ENCODE results near the gene ZBTB38. TPM values are rescaled to one million over a fixed set of nuclear protein-coding genes. Genes with fewer than 3 reads are reported as not detected.

ZBTB38 gene
- total RNA-seq, 6 experiments from 2014 or later: 146 to 172 (median 158) TPM

DNA sequence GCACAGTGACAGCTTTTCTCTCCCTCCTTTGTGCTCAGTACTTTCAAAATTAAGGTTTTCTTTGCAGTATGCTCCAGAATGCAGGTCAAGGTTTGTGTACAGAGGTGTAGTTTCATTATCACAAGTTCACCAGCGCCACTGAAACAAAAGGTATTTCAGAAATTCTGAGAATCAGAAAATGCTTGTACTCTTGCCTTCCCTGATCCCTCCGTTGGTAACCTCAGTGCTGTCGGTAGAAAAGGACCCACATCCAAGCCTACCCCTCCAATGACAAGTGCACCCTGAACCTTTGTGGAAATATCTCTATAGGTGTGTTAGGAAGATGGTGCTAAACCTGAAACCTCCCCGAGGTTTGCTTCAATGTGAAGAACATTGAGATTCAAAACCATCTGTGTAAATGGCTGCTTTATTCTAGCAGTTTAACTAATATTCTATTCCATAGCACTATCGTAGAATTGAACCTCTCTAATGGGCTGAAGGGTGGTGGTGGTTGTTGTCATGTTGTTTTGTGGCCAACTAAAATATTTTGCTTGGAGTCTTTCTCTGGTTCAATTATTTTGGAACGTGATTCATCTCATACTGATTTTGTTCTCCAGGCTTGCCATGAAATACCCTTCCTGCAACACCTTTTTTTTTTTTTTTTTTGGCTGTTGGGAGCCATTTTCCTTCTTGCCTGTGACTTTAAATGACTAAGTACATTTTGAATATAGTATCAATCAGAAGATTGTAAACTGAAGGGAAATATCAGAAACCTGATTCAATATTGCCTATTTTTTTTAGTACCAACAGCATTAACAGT, 20.7 kb downstream of the ZBTB38 start:
- Mint-ChIP-seq H3K27me3 (ENCODE audit: insufficient read depth) (no peaks in the 10 kb centered on the region), H3K9me3 (no peaks in the 10 kb centered on the region), H3K36me3 (ENCODE audit: low read depth) (peaks cover 62% of the 10 kb centered on the region), H3K4me3 (no peak overlapping the region), H3K4me1 (ENCODE audit: low read depth) (peaks cover 84% of the 10 kb centered on the region), H3K27ac (peak overlapping the region; percentile 75)
- DNase-seq: no peak
- TF ChIP-seq, protein P1, sequence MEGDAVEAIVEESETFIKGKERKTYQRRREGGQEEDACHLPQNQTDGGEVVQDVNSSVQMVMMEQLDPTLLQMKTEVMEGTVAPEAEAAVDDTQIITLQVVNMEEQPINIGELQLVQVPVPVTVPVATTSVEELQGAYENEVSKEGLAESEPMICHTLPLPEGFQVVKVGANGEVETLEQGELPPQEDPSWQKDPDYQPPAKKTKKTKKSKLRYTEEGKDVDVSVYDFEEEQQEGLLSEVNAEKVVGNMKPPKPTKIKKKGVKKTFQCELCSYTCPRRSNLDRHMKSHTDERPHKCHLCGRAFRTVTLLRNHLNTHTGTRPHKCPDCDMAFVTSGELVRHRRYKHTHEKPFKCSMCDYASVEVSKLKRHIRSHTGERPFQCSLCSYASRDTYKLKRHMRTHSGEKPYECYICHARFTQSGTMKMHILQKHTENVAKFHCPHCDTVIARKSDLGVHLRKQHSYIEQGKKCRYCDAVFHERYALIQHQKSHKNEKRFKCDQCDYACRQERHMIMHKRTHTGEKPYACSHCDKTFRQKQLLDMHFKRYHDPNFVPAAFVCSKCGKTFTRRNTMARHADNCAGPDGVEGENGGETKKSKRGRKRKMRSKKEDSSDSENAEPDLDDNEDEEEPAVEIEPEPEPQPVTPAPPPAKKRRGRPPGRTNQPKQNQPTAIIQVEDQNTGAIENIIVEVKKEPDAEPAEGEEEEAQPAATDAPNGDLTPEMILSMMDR (IDR thresholded peaks at IDR 0.05): no peak

DNA sequence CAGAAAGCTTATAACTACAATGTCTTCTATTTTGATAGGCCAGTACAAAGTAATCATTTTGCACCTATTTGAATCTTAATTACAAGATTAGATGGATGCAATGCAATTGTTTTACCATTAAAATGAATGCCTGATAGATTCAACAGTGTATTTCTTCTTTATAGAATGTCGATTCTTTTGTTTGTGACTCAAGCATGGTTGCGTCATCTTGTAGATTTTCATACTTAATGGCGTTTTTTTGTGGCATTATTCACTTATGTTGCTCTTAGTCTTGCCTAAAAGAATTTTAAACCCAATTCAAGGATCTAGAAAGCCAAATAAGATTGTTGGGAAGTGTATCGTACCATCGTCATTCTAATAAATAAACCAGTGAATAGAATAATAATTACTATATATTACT, 21.4 kb downstream of the ZBTB38 start:
- DNase-seq: no peak
- peak overlapping the region; percentile 75 for H3K27ac Mint-ChIP-seq
- peaks cover 78% of the 10 kb centered on the region for H3K4me1 Mint-ChIP-seq (ENCODE audit: low read depth)
- no peak overlapping the region for H3K4me3 Mint-ChIP-seq
- TF ChIP-seq, protein P1 (IDR thresholded peaks at IDR 0.05): no peak
- H3K36me3 Mint-ChIP-seq (ENCODE audit: low read depth): peaks cover 63% of the 10 kb centered on the region
- no peaks in the 10 kb centered on the region for H3K9me3 Mint-ChIP-seq
- no peaks in the 10 kb centered on the region for H3K27me3 Mint-ChIP-seq (ENCODE audit: insufficient read depth)

DNA sequence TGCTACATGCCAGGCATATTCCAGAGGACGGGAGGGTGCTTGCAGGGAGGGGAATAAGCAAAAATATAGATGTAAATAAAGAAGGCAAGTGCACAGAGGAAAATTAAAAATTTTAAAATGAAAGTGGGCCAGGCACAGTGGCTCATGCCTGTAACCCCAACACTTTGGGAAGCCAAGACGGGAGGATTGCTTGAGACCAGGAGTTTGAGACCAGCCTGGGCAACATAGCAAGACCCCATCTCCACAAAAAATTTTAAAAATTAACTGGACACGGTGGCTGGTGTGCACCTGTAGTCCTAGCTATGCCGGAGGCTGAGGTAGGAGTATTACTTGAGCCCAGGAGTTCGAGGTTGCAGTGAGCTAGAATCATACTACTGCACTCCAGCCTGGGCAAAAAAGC, 22.4 kb downstream of the ZBTB38 start:
- TF ChIP-seq, protein P1 (IDR thresholded peaks at IDR 0.05): no peak
- Mint-ChIP-seq H3K4me1 (ENCODE audit: low read depth) (peaks cover 67% of the 10 kb centered on the region), H3K4me3 (no peak overlapping the region), H3K36me3 (ENCODE audit: low read depth) (peaks cover 70% of the 10 kb centered on the region), H3K27ac (peak overlapping the region; percentile 11; the same call in 1 of the 2 replicates), H3K27me3 (ENCODE audit: insufficient read depth) (no peaks in the 10 kb centered on the region), H3K9me3 (no peaks in the 10 kb centered on the region)
- no peak for DNase-seq

DNA sequence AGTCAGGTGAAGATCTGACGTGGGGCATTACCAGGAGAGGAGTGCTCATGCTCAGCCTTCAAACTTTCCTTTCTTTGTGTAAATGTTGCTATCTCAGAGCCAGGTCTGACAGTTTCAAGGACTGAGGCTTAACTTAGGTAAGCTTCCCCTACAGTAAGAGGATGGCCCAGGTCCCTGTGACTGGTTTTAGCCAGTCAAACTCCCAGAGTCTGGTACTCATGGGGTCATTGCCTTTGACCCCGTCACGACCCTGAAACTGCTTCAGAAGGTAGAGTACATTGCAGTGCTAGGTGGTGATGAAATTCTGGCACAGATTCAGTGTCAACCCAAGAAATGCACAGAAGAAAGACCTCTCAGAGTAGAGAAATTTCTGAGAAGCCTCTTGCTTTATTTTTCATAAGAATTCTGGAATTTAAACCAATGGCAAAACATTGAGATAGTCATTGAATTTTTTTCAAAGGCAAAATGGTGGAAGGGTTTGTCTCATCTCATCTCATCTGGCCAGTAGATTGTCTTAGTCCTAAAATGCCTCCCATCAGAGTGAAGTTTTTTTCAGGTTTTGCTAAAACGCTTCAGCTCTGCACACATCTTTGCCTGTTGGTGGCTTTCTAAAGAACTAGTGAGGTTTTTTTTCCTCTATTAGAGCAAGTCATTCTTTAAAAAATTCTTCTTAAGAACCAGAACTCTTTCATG, 23.1 kb downstream of the ZBTB38 start:
- H3K4me3 Mint-ChIP-seq: no peak overlapping the region
- peaks cover 4% of the 10 kb centered on the region for H3K9me3 Mint-ChIP-seq
- TF ChIP-seq, protein P1 (IDR thresholded peaks at IDR 0.05): no peak
- H3K27ac Mint-ChIP-seq: peak overlapping the region; percentile 40; the same call in 1 of the 2 replicates
- no peak for DNase-seq
- H3K36me3 Mint-ChIP-seq (ENCODE audit: low read depth): peaks cover 74% of the 10 kb centered on the region
- H3K27me3 Mint-ChIP-seq (ENCODE audit: insufficient read depth): no peaks in the 10 kb centered on the region
- H3K4me1 Mint-ChIP-seq (ENCODE audit: low read depth): peaks cover 60% of the 10 kb centered on the region

DNA sequence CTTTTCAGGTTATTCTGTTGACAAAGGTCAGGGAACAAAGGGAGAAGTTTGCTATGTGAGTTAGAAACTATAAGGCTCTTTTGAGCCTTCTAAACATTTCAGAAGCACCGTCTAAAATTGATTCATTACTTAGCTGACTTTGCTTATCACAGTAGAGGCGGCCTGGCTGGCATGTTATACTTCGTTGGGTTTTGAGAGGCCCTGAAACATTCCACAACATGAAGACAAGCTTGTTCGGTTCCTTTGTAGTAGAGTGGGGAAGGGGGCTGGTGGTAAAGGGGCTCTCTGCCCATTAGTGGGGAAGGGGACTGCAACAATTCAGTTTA, 23.6 kb downstream of the ZBTB38 start:
- DNase-seq: no peak

More for the DNA sequence above, 23.6 kb downstream of the ZBTB38 start:
- H3K4me1 Mint-ChIP-seq (ENCODE audit: low read depth): peaks cover 55% of the 10 kb centered on the region
- no peak overlapping the region for H3K4me3 Mint-ChIP-seq
- no peak overlapping the region for H3K27ac Mint-ChIP-seq
- TF ChIP-seq, protein P1 (IDR thresholded peaks at IDR 0.05): no peak
- peaks cover 9% of the 10 kb centered on the region for H3K9me3 Mint-ChIP-seq
- peaks cover 74% of the 10 kb centered on the region for H3K36me3 Mint-ChIP-seq (ENCODE audit: low read depth)
- no peaks in the 10 kb centered on the region for H3K27me3 Mint-ChIP-seq (ENCODE audit: insufficient read depth)

All from HFFc6 (cell line).